Natural killer cell (primary cell): Measurements from ENCODE around the gene TMPRSS6. TPM values are rescaled to one million over a fixed set of nuclear protein-coding genes. Genes with fewer than 3 reads are reported as not detected.

Experiments used
- ATAC-seq, 3 donors: fragments of 150-1000 bp in 2 of 3; fragments of 200-7000 bp in 1 of 3; cut with Tn5 transposase; 1 replicate in 1 of 3; 2 replicates in 2 of 3; pipeline ENCODE4 v1.10.0; 2021; ENCODE audit warnings: mild to moderate bottlenecking in 2 of 3, moderate library complexity in 2 of 3
- DNase-seq, 2 donors: peaks; one replicate each; pipeline versions ENCODE4 v3.0.0 to v3.0.0-alpha.2; 2013 to 2021; ENCODE audit warnings: mixed read lengths in 1 of 2
- H3K27ac ChIP-seq: one replicate; pipeline ENCODE4 v1.5.1; 2013; ENCODE audit warnings: mild to moderate bottlenecking, low read length
- H3K27me3 ChIP-seq: one replicate; pipeline ENCODE4 v1.6.1; 2013; ENCODE audit warnings: low read length; ENCODE audit not compliant: control insufficient read depth, insufficient read depth
- H3K36me3 ChIP-seq: one replicate; pipeline ENCODE4 v1.6.1; 2013; ENCODE audit warnings: low read length; ENCODE audit not compliant: control insufficient read depth, insufficient read depth
- H3K4me1 ChIP-seq: one replicate; pipeline ENCODE4 v1.6.1; 2013; ENCODE audit warnings: low read length; ENCODE audit not compliant: control insufficient read depth, insufficient read depth
- H3K4me3 ChIP-seq: one replicate; pipeline ENCODE4 v1.5.1; 2013; ENCODE audit warnings: low read length
- H3K9me3 ChIP-seq: one replicate; pipeline ENCODE4 v1.6.1; 2013; ENCODE audit warnings: low read length; ENCODE audit not compliant: control insufficient read depth, insufficient read depth
- H3K27ac Mint-ChIP-seq, 2 donors: one replicate each; pipeline ENCODE4 v1.8.0; 2022; ENCODE audit warnings: mild to moderate bottlenecking in 2 of 2, mixed read lengths in 2 of 2, moderate library complexity in 1 of 2
- H3K27me3 Mint-ChIP-seq, 2 donors: one replicate each; pipeline ENCODE4 v1.8.0; 2022; ENCODE audit warnings: low read depth in 2 of 2, mixed read lengths in 2 of 2
- H3K36me3 Mint-ChIP-seq: one replicate; pipeline ENCODE4 v1.8.0; 2022; ENCODE audit warnings: mixed read lengths
- H3K4me1 Mint-ChIP-seq, 2 donors: one replicate each; pipeline ENCODE4 v1.8.0; 2022; ENCODE audit warnings: mixed read lengths in 2 of 2
- H3K4me3 Mint-ChIP-seq: one replicate; pipeline ENCODE4 v1.8.0; 2022; ENCODE audit warnings: mild to moderate bottlenecking, moderate library complexity, mixed read lengths
- H3K9me3 Mint-ChIP-seq, 2 donors: one replicate each; pipeline ENCODE4 v1.8.0; 2022; ENCODE audit warnings: mixed read lengths in 2 of 2
- CTCF ChIP-seq: fragments of 200-600 bp; IDR thresholded peaks from one replicate; pipeline ENCODE4 v1.8.0; 2022; ENCODE audit warnings: antibody characterized with exemption
- WGBS: methylation state at CpG from one replicate; pipeline ENCODE4 v1.1.7; 2013; ENCODE audit warnings: missing lambda C conversion rate; ENCODE audit not compliant: insufficient coverage; 5-methylcytosine and 5-hydroxymethylcytosine counted together
- intact Hi-C: fragments of 100-400 bp; cut with micrococcal nuclease; formaldehyde crosslinking; loops from one replicate; pipeline ENCODE4 v1.14.2; 2022
- total RNA-seq, 4 donors: library from RNA; stranded (reverse); fragments of 120-200 nt in 1 of 4; gene quantifications; one replicate each; pipeline versions ENCODE4 v1.2.3 to v1.2.4, GENCODE V29; 2013 to 2022

Gene TMPRSS6
- total RNA-seq, 3 donors from 2014 or later (not counting 1 experiment from before 2014, with no cell fraction given) = 1.1 to 4.7 (median 3.4) TPM

GRCh38 chr22:37050913-37051312 lies 58.6 kb downstream of the TMPRSS6 start:
- DNase-seq = no peak
- no peak for TF ChIP-seq CTCF
- Mint-ChIP-seq H3K4me3 (peak overlapping the region; percentile 80), H3K4me1 (peaks cover 0 to 9% of the 10 kb centered on the region in 2 donors), H3K27me3 (no peaks in the 10 kb centered on the region), H3K36me3 (no peaks in the 10 kb centered on the region), H3K9me3 (no peaks in the 10 kb centered on the region), H3K27ac (no peak overlapping the region)
- ATAC-seq = no peak
- no peak overlapping the region for H3K27ac ChIP-seq
- WGBS = 79% methylated on average over 6 of the region's 6 CpGs
- peaks cover 25% of the 10 kb centered on the region for H3K4me1 ChIP-seq
- no peak overlapping the region for H3K4me3 ChIP-seq
- no peaks in the 10 kb centered on the region for H3K27me3 ChIP-seq
- H3K36me3 ChIP-seq = no peaks in the 10 kb centered on the region
- intact Hi-C loops = no loop called here
- H3K9me3 ChIP-seq = no peaks in the 10 kb centered on the region

GRCh38 chr22:37049224-37049623 lies 60.3 kb downstream of the TMPRSS6 start:
- intact Hi-C loops = no loop called here
- Histone ChIP-seq H3K9me3 (no peaks in the 10 kb centered on the region), H3K4me1 (peaks cover 25% of the 10 kb centered on the region), H3K4me3 (no peak overlapping the region), H3K27ac (no peak overlapping the region), H3K36me3 (no peaks in the 10 kb centered on the region), H3K27me3 (no peaks in the 10 kb centered on the region)
- DNase-seq (no peak), ATAC-seq (no peak)
- H3K4me1 Mint-ChIP-seq = peaks cover 0 to 9% of the 10 kb centered on the region in 2 donors
- TF ChIP-seq CTCF = no peak
- no peak overlapping the region for H3K4me3 Mint-ChIP-seq
- H3K36me3 Mint-ChIP-seq = no peaks in the 10 kb centered on the region
- H3K27ac Mint-ChIP-seq = no peak overlapping the region
- no peaks in the 10 kb centered on the region for H3K9me3 Mint-ChIP-seq
- no peaks in the 10 kb centered on the region for H3K27me3 Mint-ChIP-seq
- 91% methylated on average over 2 of the region's 2 CpGs for WGBS

GRCh38 chr22:37048133-37048532 lies 61.4 kb downstream of the TMPRSS6 start:
- Histone ChIP-seq H3K27ac (no peak overlapping the region), H3K9me3 (no peaks in the 10 kb centered on the region), H3K36me3 (no peaks in the 10 kb centered on the region), H3K4me1 (peaks cover 16% of the 10 kb centered on the region), H3K27me3 (no peaks in the 10 kb centered on the region), H3K4me3 (no peak overlapping the region)
- WGBS = 95% methylated on average over 6 of the region's 6 CpGs
- intact Hi-C loops = no loop called here
- Mint-ChIP-seq H3K27ac (no peak overlapping the region), H3K4me1 (peaks cover 0 to 9% of the 10 kb centered on the region in 2 donors), H3K4me3 (no peak overlapping the region), H3K9me3 (no peaks in the 10 kb centered on the region), H3K27me3 (no peaks in the 10 kb centered on the region), H3K36me3 (no peaks in the 10 kb centered on the region)
- DNase-seq (no peak), ATAC-seq (no peak)
- TF ChIP-seq CTCF = no peak

- H3K36me3 Mint-ChIP-seq = no peaks in the 10 kb centered on the region
- Histone ChIP-seq H3K36me3 (no peaks in the 10 kb centered on the region), H3K4me3 (no peak overlapping the region), H3K9me3 (no peaks in the 10 kb centered on the region), H3K4me1 (peaks cover 5% of the 10 kb centered on the region), H3K27me3 (no peaks in the 10 kb centered on the region), H3K27ac (no peak overlapping the region)
- no peak for ATAC-seq
- H3K9me3 Mint-ChIP-seq = no peaks in the 10 kb centered on the region
- TF ChIP-seq CTCF = no peak
- 85% methylated on average over 7 of the region's 7 CpGs for WGBS
- H3K4me3 Mint-ChIP-seq = no peak overlapping the region
- no peaks in the 10 kb centered on the region for H3K27me3 Mint-ChIP-seq
- intact Hi-C loops = no loop called here
- H3K27ac Mint-ChIP-seq = no peak overlapping the region
- peaks cover 0 to under 1% of the 10 kb centered on the region in 2 donors for H3K4me1 Mint-ChIP-seq
- DNase-seq = no peak
These were observed 62.5 kb downstream of the TMPRSS6 start for GRCh38 chr22:37047006-37047405.
